OCI-LY7 (cell line): ENCODE results near the gene PRPF39. TPM values are rescaled to one million over a fixed set of nuclear protein-coding genes. Genes with fewer than 3 reads are reported as not detected.

Experiments used
- BruUV-seq: library from RNA; stranded (reverse); fragments of 400-500 nt; replicated peaks from 2 replicates; lab custom pipeline; 2021; lab: Mats Ljungman, UMichigan
- CTCF ChIA-PET: fragments of 300-600 bp; sonication (Branson Sonifier 250); formaldehyde crosslinking; loops from one replicate; lab custom pipeline; 2022; ENCODE audit warnings: antibody characterized with exemption; ENCODE audit not compliant: unreplicated experiment; lab: Charles Lee
- POLR2A ChIA-PET: fragments of 300-600 bp; sonication (Branson Sonifier 250); formaldehyde crosslinking; loops from one replicate; lab custom pipeline; 2022; ENCODE audit warnings: antibody characterized with exemption; lab: Charles Lee
- DNase-seq: peaks from one replicate; pipeline ENCODE4 v3.0.0-alpha.2; 2015; ENCODE audit warnings: low spot score
- H2AFZ ChIP-seq: fragments of 200-600 bp; sonication (generic), shearing (Covaris generic); 2 replicates; pipeline ENCODE4 v1.6.1; 2014; ENCODE audit warnings: mild to moderate bottlenecking, antibody characterized with exemption, low read length, moderate library complexity
- H3K27ac ChIP-seq: fragments of 200-600 bp; sonication (generic); 2 replicates; pipeline ENCODE4 v1.5.1; 2014; ENCODE audit warnings: mixed run types, low read depth, mild to moderate bottlenecking, moderate library complexity, low read length, inconsistent platforms; ENCODE audit not compliant: poor library complexity, severe bottlenecking
- H3K36me3 ChIP-seq: fragments of 200-600 bp; sonication (generic); 2 replicates; pipeline ENCODE4 v1.6.1; 2014; ENCODE audit warnings: mild to moderate bottlenecking, antibody characterized with exemption, low read length, moderate library complexity, mixed read lengths; ENCODE audit not compliant: insufficient read depth
- H3K4me1 ChIP-seq: fragments of 200-600 bp; sonication (generic); 2 replicates; pipeline ENCODE4 v1.5.1; 2014; ENCODE audit warnings: mild to moderate bottlenecking, low read length; ENCODE audit not compliant: insufficient read depth, poor library complexity, severe bottlenecking
- H3K4me2 ChIP-seq: fragments of 200-600 bp; sonication (generic); 2 replicates; pipeline ENCODE4 v1.6.1; 2014; ENCODE audit warnings: mild to moderate bottlenecking, low read length
- H3K4me3 ChIP-seq: fragments of 200-600 bp; sonication (generic); 2 replicates; pipeline ENCODE4 v1.5.1; 2014; ENCODE audit warnings: mild to moderate bottlenecking, low read depth, low read length; ENCODE audit not compliant: poor library complexity, severe bottlenecking
- H3K79me2 ChIP-seq: fragments of 200-600 bp; sonication (generic); 2 replicates; pipeline ENCODE4 v1.6.1; 2016; ENCODE audit warnings: low read depth, mild to moderate bottlenecking, low read length, moderate library complexity, mixed read lengths; ENCODE audit not compliant: insufficient read depth
- H3K9me2 ChIP-seq: fragments of 200-600 bp; sonication (generic); 2 replicates; pipeline ENCODE4 v1.6.1; 2016; ENCODE audit warnings: mild to moderate bottlenecking, low read length, mixed read lengths; ENCODE audit not compliant: insufficient read depth
- H3K9me3 ChIP-seq: fragments of 200-600 bp; sonication (generic); 2 replicates; pipeline ENCODE4 v1.6.1; 2014; ENCODE audit warnings: mild to moderate bottlenecking, mixed run types, low read length, mixed read lengths
- H4K20me1 ChIP-seq: fragments of 200-600 bp; sonication (generic); 2 replicates; pipeline ENCODE4 v1.6.1; 2014; ENCODE audit warnings: mild to moderate bottlenecking, antibody characterized with exemption, low read length, moderate library complexity, mixed read lengths; ENCODE audit not compliant: insufficient read depth
- EZH2phosphoT487 ChIP-seq: fragments of 200-600 bp; sonication (generic); IDR thresholded peaks from 2 replicates; pipeline ENCODE4 v1.6.1; 2018; ENCODE audit warnings: low read depth, borderline replicate concordance, mild to moderate bottlenecking, mixed run types, antibody characterized with exemption, low read length, moderate library complexity, mixed read lengths
- intact Hi-C: fragments of 100-400 bp; cut with micrococcal nuclease; formaldehyde crosslinking; loops from one replicate; pipeline ENCODE4 v1.10.0; 2022; ENCODE audit not compliant: unreplicated experiment
- total RNA-seq, 2 experiments: library from RNA; depleted of rRNA in 1 of 2; stranded (reverse); fragments of >200 nt in 1 of 2; shearing (Covaris generic) in 1 of 2; gene quantifications; 2 replicates each; pipeline ENCODE4 v1.2.3, GENCODE V29; 2014 to 2022
- TF ChIP-seq, protein P1 (sequence below): fragments of 200-600 bp; sonication (generic); conservative IDR thresholded peaks from 2 replicates; pipeline ENCODE4 v1.5.1; 2014; ENCODE audit warnings: mild to moderate bottlenecking, antibody characterized with exemption, low read length, moderate library complexity, mixed read lengths

Gene PRPF39
- total RNA-seq, 2 experiments from 2014 or later: 39.5 to 47.8 TPM

DNA sequence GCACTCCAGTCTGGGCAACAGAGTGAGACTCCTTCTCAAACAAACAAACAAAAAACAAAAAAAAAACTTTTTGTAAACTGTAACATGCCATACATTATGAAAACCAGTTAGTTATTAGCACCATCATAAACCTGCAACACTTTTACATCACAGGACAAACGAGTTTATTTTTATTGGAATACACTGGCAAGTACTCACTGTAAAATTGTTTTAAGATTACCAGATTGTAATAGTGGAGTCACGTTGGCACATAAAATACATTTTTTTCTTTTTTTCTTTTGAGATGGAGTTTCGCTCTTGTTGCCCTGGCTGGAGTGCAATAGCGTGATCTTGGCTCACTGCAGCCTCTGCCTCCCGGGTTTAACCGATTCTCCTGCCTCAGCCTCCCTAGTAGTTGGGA lies 34.7 kb downstream of the PRPF39 start:
- no peaks in the 10 kb centered on the region for H4K20me1 ChIP-seq
- DNase-seq: no peak
- TF ChIP-seq, protein P1, sequence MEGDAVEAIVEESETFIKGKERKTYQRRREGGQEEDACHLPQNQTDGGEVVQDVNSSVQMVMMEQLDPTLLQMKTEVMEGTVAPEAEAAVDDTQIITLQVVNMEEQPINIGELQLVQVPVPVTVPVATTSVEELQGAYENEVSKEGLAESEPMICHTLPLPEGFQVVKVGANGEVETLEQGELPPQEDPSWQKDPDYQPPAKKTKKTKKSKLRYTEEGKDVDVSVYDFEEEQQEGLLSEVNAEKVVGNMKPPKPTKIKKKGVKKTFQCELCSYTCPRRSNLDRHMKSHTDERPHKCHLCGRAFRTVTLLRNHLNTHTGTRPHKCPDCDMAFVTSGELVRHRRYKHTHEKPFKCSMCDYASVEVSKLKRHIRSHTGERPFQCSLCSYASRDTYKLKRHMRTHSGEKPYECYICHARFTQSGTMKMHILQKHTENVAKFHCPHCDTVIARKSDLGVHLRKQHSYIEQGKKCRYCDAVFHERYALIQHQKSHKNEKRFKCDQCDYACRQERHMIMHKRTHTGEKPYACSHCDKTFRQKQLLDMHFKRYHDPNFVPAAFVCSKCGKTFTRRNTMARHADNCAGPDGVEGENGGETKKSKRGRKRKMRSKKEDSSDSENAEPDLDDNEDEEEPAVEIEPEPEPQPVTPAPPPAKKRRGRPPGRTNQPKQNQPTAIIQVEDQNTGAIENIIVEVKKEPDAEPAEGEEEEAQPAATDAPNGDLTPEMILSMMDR: no peak
- TF ChIP-seq EZH2phosphoT487: no peak
- peaks cover 98% of the 10 kb centered on the region for H3K36me3 ChIP-seq
- H3K79me2 ChIP-seq: no peaks in the 10 kb centered on the region
- no peak overlapping the region for H2AFZ ChIP-seq
- no peaks in the 10 kb centered on the region for H3K9me2 ChIP-seq
- ChIA-PET POLR2A (interaction anchor here (1.3 kb wide), 1 partner anchor 24 kb away, joined by 4 read pairs; no protein-coding TSS in a partner anchor), CTCF (no interaction called here)
- no peaks in the 10 kb centered on the region for H3K9me3 ChIP-seq
- H3K27ac ChIP-seq: no peak overlapping the region
- no peaks in the 10 kb centered on the region for H3K4me1 ChIP-seq
- H3K4me3 ChIP-seq: no peak overlapping the region
- no peak overlapping the region for H3K4me2 ChIP-seq
- no TSS peak for BruUV-seq
- intact Hi-C loops: no loop called here

DNA sequence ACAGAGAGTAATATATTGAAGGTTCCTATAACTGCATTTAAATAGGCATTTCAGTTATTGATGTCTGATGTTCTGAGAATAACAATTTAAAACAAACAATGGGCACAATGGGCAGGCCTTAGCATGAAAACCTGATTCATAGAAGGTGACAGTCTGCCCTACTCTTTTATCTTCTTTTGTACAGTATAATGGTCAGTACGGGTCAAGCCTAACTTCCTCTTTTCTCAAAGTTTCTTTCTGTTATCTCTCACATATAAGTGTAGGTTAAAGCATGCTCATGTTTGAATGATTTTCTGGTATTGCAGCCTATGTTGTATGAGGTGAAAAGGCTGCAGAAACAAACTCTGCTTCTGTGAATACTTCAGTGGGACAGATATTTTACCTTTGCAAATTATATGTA lies 36.2 kb downstream of the PRPF39 start:
- CTCF ChIA-PET: no interaction called here
- no peak overlapping the region for H3K27ac ChIP-seq

DNA sequence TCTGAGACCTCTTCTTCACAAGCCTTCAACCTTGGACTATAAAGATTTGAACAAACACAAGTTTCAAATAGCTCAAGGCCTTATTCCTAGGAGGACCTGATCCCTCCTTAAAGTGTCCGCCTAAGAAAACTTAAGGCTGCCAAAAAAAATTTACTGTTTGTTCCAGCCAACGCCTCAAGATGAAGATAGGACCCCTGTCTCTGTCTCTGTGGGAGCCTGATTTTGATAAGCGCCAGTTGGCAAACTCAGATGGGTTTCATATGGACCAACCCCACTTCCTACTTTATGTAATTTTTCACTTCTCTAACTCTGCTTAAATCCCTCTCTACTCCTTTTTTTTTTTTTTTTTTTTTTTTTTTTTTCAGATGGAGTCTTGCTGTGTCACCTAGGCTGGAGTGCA lies 39.4 kb downstream of the PRPF39 start:
- no peak overlapping the region for H3K4me3 ChIP-seq
- H3K36me3 ChIP-seq: peaks cover 77% of the 10 kb centered on the region
- CTCF ChIA-PET: no interaction called here

More for the DNA sequence above, 36.2 kb downstream of the PRPF39 start:
- DNase-seq: no peak
- Histone ChIP-seq H3K9me3 (no peaks in the 10 kb centered on the region), H3K4me1 (no peaks in the 10 kb centered on the region), H3K9me2 (no peaks in the 10 kb centered on the region), H4K20me1 (no peaks in the 10 kb centered on the region), H3K4me3 (no peak overlapping the region), H3K4me2 (no peak overlapping the region), H3K79me2 (no peaks in the 10 kb centered on the region), H3K36me3 (peaks cover 94% of the 10 kb centered on the region), H2AFZ (no peak overlapping the region)
- TF ChIP-seq, protein P1: no peak
- TF ChIP-seq EZH2phosphoT487: no peak
- POLR2A ChIA-PET: no interaction called here
- no TSS peak for BruUV-seq
- intact Hi-C loops: no loop called here

More for the DNA sequence above, 39.4 kb downstream of the PRPF39 start:
- no peak overlapping the region for H2AFZ ChIP-seq
- DNase-seq: no peak
- POLR2A ChIA-PET: interaction anchor here (0.6 to 0.7 kb wide), 3 partner anchors 58 to 691 kb away, joined by 3 to 4 read pairs (median 4); no protein-coding TSS in a partner anchor
- H3K9me2 ChIP-seq: no peaks in the 10 kb centered on the region
- H3K79me2 ChIP-seq: no peaks in the 10 kb centered on the region
- H3K27ac ChIP-seq: no peak overlapping the region
- H3K4me2 ChIP-seq: no peak overlapping the region
- no TSS peak for BruUV-seq
- H3K4me1 ChIP-seq: no peaks in the 10 kb centered on the region
- no peaks in the 10 kb centered on the region for H3K9me3 ChIP-seq
- no peaks in the 10 kb centered on the region for H4K20me1 ChIP-seq
- TF ChIP-seq EZH2phosphoT487: no peak
- TF ChIP-seq, protein P1: no peak
- intact Hi-C loops: no loop called here
